Stimulated activated CD4-positive, alpha-beta T cell treated with anti-CD3 and anti-CD28 coated beads, Interleukin-1b, Interleukin-23, amount 100 ng/mL, for 48 hours (primary cell): ENCODE measurements around the gene DGKD.
"Not testable (repeated sequence)": the region's sequence is repeated elsewhere in the genome, so short reads cannot be mapped to it uniquely, and the experiment has no call there.

Experiments
- DNase-seq: peaks from one replicate; pipeline ENCODE4 v3.0.0-alpha.2; 2020

The DGKD gene, protein sequence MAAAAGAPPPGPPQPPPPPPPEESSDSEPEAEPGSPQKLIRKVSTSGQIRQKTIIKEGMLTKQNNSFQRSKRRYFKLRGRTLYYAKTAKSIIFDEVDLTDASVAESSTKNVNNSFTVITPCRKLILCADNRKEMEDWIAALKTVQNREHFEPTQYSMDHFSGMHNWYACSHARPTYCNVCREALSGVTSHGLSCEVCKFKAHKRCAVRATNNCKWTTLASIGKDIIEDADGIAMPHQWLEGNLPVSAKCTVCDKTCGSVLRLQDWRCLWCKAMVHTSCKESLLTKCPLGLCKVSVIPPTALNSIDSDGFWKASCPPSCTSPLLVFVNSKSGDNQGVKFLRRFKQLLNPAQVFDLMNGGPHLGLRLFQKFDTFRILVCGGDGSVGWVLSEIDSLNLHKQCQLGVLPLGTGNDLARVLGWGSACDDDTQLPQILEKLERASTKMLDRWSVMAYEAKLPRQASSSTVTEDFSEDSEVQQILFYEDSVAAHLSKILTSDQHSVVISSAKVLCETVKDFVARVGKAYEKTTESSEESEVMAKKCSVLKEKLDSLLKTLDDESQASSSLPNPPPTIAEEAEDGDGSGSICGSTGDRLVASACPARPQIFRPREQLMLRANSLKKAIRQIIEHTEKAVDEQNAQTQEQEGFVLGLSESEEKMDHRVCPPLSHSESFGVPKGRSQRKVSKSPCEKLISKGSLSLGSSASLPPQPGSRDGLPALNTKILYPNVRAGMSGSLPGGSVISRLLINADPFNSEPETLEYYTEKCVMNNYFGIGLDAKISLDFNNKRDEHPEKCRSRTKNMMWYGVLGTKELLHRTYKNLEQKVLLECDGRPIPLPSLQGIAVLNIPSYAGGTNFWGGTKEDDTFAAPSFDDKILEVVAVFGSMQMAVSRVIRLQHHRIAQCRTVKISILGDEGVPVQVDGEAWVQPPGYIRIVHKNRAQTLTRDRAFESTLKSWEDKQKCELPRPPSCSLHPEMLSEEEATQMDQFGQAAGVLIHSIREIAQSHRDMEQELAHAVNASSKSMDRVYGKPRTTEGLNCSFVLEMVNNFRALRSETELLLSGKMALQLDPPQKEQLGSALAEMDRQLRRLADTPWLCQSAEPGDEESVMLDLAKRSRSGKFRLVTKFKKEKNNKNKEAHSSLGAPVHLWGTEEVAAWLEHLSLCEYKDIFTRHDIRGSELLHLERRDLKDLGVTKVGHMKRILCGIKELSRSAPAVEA

GRCh38 chr2:233353769-233354499 is at the start of gene DGKD:
Gene DGKD, plus strand, starts transcription at chr2:233354494. Its CDS starts 25 bp downstream, at chr2:233354519.
- peak; percentile 67 for DNase-seq

DNA sequence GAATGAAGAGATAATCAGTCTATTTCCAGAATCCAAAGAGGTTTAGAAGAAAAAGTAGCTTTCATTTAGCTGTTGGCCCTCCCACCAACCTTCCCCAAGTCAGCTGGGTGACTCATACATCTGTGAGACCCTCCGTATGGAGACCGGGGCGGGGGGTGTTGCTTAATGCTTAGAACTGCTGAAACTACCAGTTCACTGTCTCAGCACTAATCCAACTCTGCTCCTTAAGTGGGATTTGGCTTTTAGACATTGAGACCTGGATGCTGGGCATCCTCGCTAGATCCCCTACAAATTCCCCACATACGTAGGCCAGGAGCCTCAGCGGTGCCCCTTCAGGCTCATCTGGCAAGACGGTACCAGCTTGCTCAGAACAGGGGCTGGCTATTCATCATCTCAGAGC is 46.7 kb upstream of the DGKD start, which contains the start of gene SAG:
SAG (plus strand) TSS at position 252 of the 400 bp plus-strand sequence. CDS start 1,374 bp downstream, outside the sequence.
- DNase-seq, result no peak

DNA sequence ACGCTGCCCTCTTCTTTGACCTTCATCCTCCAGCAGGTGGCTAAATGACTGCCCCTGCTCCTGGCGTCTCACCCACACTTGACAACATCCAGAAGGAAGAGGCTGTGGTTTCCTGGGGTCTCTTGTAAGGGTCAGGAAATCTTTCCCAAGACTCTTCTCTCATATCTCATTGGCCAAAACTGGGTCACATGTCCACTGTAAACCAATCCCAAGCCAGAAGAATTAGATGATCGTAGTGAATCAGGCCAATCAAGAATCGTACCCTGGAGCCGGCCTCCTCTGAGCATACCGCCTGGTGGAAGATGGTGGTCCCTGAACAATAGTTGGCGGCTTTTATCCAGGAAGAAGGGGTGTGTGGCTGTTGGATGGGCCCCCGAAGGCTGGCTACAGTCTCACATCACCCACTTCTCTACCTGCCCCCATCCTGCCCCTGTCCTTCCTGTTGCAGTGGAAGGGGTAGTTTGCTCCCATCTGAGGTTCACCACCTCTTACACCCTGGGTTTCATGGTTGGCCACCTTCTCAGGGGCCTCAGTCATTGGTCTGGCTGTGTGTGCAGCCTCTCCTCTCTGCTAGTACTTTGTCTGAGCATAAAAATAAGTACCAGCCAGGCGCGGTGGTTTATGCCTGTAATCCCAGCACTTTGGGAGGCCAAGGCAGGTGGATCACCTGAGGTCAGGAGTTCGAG is 42.9 kb upstream of the DGKD start:
- DNase-seq, result no peak

DNA sequence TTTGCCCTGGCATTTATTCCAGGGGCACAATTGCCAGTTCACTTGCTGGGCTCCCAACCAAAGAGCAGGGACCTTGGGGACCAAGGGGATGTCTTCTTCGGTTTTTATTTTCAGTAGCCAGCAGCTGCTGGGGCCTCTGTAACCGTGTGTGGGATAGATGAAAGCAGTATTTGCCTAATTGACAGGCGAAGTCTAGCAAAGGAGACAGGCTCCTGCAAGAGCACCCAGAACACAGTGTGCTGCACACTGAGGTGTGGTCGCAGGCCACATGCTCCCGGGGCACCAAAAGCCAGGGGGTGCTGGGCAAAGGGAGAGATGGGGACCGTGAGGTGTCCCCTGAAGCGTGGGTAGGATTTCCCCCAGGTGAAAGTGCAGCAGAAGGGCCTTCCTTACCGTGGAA is 41.4 kb upstream of the DGKD start:
- DNase-seq, result no peak

DNA sequence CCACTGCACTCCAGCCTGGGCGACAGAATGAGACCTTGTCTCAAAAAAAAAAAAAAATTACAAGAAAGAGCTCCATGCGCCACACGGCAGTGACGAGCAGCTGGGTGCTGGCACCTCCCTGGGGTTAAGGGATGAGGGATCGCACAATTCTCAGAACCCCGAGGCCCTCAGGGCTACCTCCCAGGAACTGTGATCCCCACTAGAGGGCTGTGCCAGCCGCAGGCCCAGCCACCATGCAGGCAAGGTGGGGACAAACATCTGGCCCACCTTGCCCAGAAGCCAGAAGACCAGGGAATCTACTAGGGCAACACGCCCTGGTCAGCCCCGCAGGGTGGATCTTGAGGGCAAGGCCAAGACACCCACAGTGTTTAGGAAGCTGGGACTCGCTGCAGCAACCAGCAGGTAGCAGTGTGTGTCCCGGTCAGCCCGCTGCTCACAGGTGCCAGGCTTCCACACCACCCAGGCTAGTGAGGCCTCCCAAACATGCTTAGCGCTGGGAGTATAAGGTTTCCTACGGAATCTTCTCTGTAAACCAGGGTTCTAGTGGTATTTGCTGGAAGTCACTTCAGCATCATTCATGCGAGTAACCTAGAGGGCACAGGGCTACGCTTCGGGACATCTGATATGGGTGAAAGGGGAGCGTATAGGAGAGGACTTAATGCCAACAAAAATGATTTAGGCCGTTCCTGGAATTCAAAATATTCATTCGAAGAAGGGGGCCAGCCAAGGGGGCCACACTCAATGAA is 39.9 kb upstream of the DGKD start:
- no peak for DNase-seq

GRCh38 chr2:233317196-233317943 is 36.9 kb upstream of the DGKD start:
- DNase-seq, result no peak

- no peak for DNase-seq
Observed at GRCh38 chr2:233319256-233319655, 35.0 kb upstream of the DGKD start.

GRCh38 chr2:233320470-233320869 is 33.8 kb upstream of the DGKD start:
- DNase-seq, result no peak

DNA sequence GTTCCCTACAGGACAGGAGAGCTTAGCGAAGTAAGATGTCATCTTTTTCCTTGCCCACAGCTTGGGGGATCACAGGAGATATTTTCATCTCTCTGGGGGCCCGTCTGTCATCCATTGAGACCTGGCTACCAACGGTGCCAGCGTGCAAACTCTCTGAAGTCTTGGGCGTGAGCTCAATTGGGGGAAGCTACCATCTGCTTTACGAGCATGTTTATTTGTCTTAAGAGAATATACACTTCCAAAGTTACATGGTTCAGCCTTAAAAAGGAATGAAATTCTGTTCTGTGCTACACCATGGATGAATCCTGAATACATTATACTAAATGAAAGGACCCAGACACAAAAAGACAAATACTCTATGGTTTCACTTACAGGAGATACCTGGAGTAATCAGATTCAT is 33.1 kb upstream of the DGKD start:
- no peak for DNase-seq

GRCh38 chr2:233323851-233324250 is 30.4 kb upstream of the DGKD start:
- no peak for DNase-seq

GRCh38 chr2:233325256-233325655 is 29.0 kb upstream of the DGKD start:
- no peak for DNase-seq

- no peak for DNase-seq
Observed at GRCh38 chr2:233325814-233326213, 28.5 kb upstream of the DGKD start.

DNA sequence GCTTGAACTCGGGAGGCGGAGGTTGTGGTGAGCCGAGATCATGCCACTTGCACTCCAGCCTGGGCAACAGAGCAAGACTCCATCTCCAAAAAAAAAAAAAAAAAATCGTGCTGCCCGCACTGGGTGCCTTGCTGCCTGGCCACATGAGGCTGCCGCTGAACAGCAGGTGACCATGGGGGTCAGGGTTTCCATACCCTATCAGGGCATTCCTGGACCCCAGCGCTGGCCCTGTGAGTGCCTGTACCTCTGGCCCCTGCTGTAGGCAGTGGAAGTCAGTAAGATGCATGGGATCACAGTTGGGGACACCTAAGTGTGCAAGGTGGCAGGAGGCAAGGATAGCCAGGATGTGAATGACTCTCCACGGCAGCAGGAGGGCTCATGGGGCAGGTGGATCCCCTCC is 27.8 kb upstream of the DGKD start:
- no peak for DNase-seq

- no peak for DNase-seq
Observed at GRCh38 chr2:233328922-233329321, 25.4 kb upstream of the DGKD start.

DNA sequence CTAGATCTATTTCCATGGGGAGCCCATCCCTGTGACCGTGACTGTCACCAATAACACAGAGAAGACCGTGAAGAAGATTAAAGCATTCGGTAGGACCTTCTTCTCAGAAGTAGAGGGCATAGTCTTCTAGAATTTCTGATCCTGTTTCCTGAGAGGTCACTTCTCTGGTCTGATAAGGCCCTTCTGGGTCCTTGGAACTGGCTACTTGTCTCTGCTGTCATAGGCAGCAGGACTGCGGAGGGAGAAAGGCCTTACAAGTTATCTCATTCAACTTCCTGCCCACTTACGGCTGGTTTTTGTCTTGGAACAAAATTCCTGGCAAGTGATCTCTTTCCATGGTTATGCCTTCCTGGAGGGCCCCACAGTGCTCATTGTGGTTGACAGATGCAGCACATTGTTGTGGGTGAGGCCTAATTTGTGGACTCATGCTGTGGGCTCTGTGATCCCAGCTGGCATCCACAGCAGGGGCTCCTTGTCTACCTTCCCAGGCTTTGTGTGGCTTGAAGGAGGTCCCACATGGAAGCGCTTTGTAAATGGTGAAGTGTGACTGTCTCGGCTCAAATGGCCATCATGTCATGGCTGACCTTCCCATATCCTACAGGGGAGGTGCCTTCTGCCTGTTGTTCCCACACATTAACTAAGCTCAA is 24.7 kb upstream of the DGKD start:
- no peak for DNase-seq

- DNase-seq, result peak; percentile 57
Observed at GRCh38 chr2:233331536-233331935, 22.8 kb upstream of the DGKD start.

- no peak for DNase-seq
Observed at GRCh38 chr2:233332125-233332524, 22.2 kb upstream of the DGKD start.

- no peak for DNase-seq
Observed at GRCh38 chr2:233334915-233335314, 19.4 kb upstream of the DGKD start.

DNA sequence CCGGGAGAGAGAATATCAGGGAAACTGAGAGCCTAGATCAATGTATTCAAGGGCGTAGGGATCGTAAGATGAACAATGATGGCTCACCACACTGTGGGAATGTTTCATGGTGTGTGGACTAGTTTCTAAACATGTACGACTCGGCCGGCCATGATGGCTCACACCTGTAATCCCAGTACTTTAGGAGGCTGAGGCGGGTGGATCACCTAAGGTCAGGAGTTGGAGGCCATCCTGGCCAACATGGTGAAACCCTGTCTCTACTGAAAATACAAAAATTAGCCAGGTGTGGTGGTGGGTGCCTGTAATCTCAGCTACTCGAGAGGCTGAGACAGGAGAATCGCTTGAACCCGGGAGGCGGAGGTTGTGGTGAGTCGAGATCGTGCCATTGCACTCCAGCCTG is 18.2 kb upstream of the DGKD start:
- DNase-seq, result not testable (repeated sequence)

DNA sequence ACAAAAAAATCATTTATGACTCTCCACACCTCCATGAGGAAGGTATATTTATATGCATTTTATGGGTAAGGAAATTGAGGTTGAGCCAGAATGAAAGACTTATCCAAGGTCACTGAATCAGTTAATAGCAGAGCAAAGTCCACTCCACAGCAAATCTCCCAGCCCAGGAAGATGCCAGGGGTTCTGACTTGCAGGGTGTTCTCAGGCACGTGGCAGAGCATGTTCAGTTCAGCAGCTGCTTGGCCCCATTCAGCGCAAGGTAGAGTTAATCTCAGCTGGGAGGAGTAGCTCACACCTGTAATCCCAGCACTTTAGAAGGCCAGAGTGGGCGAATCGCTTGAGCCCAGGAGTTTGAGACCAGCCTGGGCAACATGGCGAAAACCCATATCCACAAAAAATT is 17.8 kb upstream of the DGKD start:
- no peak for DNase-seq
